Gastroesophageal sphincter (tissue), 4 donors: ENCODE data around the gene MTA3. TPM values are rescaled to one million over a fixed set of nuclear protein-coding genes. Genes with fewer than 3 reads are reported as not detected.
A peak's percentile ranks its signal among the peaks of the same experiment; 100 is the strongest.

Experiments
- ATAC-seq: fragments of 150-250 bp; one replicate; pipeline ENCODE4 v1.9.1; 2016; ENCODE audit warnings: mild to moderate bottlenecking, moderate library complexity
- H3K27ac ChIP-seq, 4 donors: fragments of 200-600 bp; sonication (generic) in 3 of 4; 1 replicate in 3 of 4; 2 replicates in 1 of 4; pipeline ENCODE4 v1.5.1; 2016 to 2019
- H3K27me3 ChIP-seq: fragments of 200-600 bp; sonication (generic); one replicate; pipeline ENCODE4 v1.5.1; 2019
- H3K36me3 ChIP-seq, 2 donors: fragments of 200-600 bp; sonication (generic); one replicate each; pipeline ENCODE4 v1.5.1; 2019; ENCODE audit warnings: control low read depth in 1 of 2
- H3K4me1 ChIP-seq, 3 donors: fragments of 200-600 bp; sonication (generic); 1 replicate in 2 of 3; 2 replicates in 1 of 3; pipeline ENCODE4 v1.5.1; 2016 to 2019; ENCODE audit warnings: control low read depth in 2 of 3
- H3K4me3 ChIP-seq, 2 donors: fragments of 200-600 bp; sonication (generic); one replicate each; pipeline ENCODE4 v1.5.1; 2019; ENCODE audit warnings: mild to moderate bottlenecking in 1 of 2, moderate library complexity in 1 of 2
- H3K9me3 ChIP-seq, 3 donors: fragments of 200-600 bp; sonication (generic); one replicate each; pipeline ENCODE4 v1.5.1; 2017 to 2019; ENCODE audit warnings: control low read depth in 2 of 3
- CTCF ChIP-seq, 4 experiments: fragments of 200-600 bp in 2 of 4; fragments of 450-650 bp in 2 of 4; sonication (generic) in 1 of 4; IDR thresholded peaks; one replicate each; pipeline ENCODE4 v1.5.1; 2017 to 2019; ENCODE audit warnings: antibody characterized with exemption in 4 of 4, mild to moderate bottlenecking in 2 of 4, moderate library complexity in 2 of 4
- EP300 ChIP-seq: sonication (generic); formaldehyde crosslinking; IDR thresholded peaks from one replicate; pipeline ENCODE4 v1.6.1; 2017; ENCODE audit warnings: antibody characterized with exemption, mild to moderate bottlenecking
- POLR2A ChIP-seq, 2 donors: fragments of 450-650 bp; IDR thresholded peaks; one replicate each; pipeline ENCODE4 v1.6.1; 2017; ENCODE audit warnings: antibody characterized with exemption in 2 of 2, mild to moderate bottlenecking in 2 of 2, moderate library complexity in 1 of 2
- POLR2AphosphoS5 ChIP-seq: sonication (generic); formaldehyde crosslinking; IDR thresholded peaks from one replicate; pipeline ENCODE4 v1.6.1; 2017; ENCODE audit warnings: antibody characterized with exemption
- WGBS, 2 donors: methylation state at CpG; one replicate each; pipeline ENCODE4 v1.1.5; 2018; ENCODE audit warnings: low coverage in 1 of 2; 5-methylcytosine and 5-hydroxymethylcytosine counted together
- small RNA-seq, 4 donors: library from RNA; depleted of rRNA; stranded (forward); fragments of <200 nt; gene quantifications; one replicate each; pipeline ENCODE3, GENCODE V24; 2016
- total RNA-seq, 4 donors: library from RNA; depleted of rRNA; stranded (reverse); fragments of >200 nt; gene quantifications; one replicate each; pipeline ENCODE4 v1.1.0, GENCODE V29; 2016

Gene MTA3
- total RNA-seq, 4 donors from 2014 or later, result 22.7 to 56.2 (median 29.3) TPM

DNA sequence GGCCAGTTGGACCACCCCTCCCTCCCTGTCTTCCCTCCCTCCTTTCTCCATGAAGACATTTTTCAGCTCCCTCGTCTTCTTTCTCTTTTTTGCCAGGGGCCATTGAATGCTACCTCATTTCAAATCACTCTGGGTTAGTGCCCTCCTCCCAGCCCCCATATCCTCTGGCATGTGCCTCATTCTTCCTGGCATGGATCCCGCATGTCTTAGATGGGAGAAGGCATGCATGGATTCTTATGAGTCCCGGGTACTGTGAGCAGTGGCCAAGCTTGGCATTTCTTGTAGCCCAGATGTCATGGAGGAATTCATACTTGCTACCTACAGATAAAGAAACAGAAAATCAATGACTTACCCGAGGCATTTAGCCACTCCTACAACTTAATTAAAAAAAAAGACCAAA is 232.9 kb downstream of the MTA3 start:
- Histone ChIP-seq H3K4me3 (no peak overlapping the region), H3K9me3 (no peaks in the 10 kb centered on the region), H3K4me1 (peaks cover 0 to 9% (median 5%) of the 10 kb centered on the region in 3 donors), H3K27ac (peak overlapping the region in 1 of 4 donors; percentile 29), H3K27me3 (no peaks in the 10 kb centered on the region), H3K36me3 (no peaks in the 10 kb centered on the region)
- no peak for ATAC-seq
- TF ChIP-seq EP300, result no peak
- no peak for TF ChIP-seq CTCF (IDR thresholded peaks at IDR 0.05)
- TF ChIP-seq POLR2A (IDR thresholded peaks at IDR 0.05), result no peak
- no peak for TF ChIP-seq POLR2AphosphoS5
- 21 to 22% methylated on average over 2 to 4 of the region's 4 CpGs for WGBS, 2 donors

- H3K4me3 ChIP-seq, result no peak overlapping the region
Measured at GRCh38 chr2:42802150-42802549, 233.7 kb downstream of the MTA3 start.

DNA sequence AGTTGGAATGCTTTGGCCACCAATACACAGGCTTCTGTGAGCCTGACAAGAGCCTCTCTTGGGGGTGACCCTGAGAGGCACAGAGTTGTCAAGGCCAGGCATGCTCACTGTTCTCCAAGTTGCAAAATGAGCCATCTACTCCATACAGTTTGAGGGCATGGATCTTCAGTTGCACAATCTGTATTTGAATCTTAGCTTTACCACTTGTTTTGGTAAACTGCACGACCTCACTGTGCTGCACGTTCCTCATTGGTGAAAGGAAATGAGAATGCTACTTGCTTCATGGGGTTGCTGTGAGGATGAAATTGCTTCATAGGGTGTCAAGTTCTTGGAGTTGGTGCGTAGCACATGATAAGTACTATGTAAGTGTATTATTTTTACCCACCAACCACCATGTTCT is 235.9 kb downstream of the MTA3 start:
- TF ChIP-seq EP300 (no peak), POLR2AphosphoS5 (no peak), POLR2A (IDR thresholded peaks at IDR 0.05) (no peak), CTCF (IDR thresholded peaks at IDR 0.05) (no peak)
- Histone ChIP-seq H3K27ac (no peak overlapping the region), H3K27me3 (no peaks in the 10 kb centered on the region), H3K4me1 (peaks cover 2 to 19% (median 10%) of the 10 kb centered on the region in 3 donors), H3K4me3 (no peak overlapping the region), H3K36me3 (no peaks in the 10 kb centered on the region), H3K9me3 (no peaks in the 10 kb centered on the region)
- WGBS, 2 donors, result 67 to 73% methylated on average over 3 of the region's 3 CpGs
- ATAC-seq, result no peak

More at GRCh38 chr2:42802150-42802549, 233.7 kb downstream of the MTA3 start:
- Histone ChIP-seq H3K9me3 (no peaks in the 10 kb centered on the region), H3K27me3 (no peaks in the 10 kb centered on the region), H3K4me1 (peaks cover 0 to 9% (median 5%) of the 10 kb centered on the region in 3 donors), H3K27ac (no peak overlapping the region), H3K36me3 (no peaks in the 10 kb centered on the region)
- no peak for ATAC-seq
- WGBS, 2 donors, result 81 to 97% methylated on average over 5 to 6 of the region's 6 CpGs
- no peak for TF ChIP-seq CTCF (IDR thresholded peaks at IDR 0.05)
- no peak for TF ChIP-seq EP300
- TF ChIP-seq POLR2AphosphoS5, result no peak
- TF ChIP-seq POLR2A (IDR thresholded peaks at IDR 0.05), result no peak

DNA sequence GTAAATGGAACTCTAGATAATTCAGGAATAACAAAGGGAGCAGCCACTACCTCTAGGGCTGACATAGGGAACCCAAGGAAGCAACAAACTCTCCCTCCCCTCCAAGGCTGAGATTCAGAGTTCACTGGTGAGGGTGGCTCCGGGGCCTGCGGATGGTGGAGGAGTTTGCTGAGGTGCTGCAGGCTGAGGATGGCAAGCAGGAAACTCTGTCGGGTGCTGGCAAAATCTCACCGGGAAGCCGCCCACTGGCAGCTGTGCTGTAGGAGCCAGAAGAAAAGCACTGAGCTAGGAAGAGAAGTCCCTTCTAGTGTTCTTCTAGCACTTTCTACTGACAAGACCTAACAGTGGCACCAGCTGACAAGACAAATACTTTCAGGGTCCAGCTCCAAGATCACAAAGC is 236.5 kb downstream of the MTA3 start:
- no peaks in the 10 kb centered on the region for H3K36me3 ChIP-seq
- H3K9me3 ChIP-seq, result no peaks in the 10 kb centered on the region
- no peak for ATAC-seq
- TF ChIP-seq EP300, result no peak
- no peak for TF ChIP-seq POLR2A (IDR thresholded peaks at IDR 0.05)
- TF ChIP-seq POLR2AphosphoS5, result no peak
- peaks cover 2 to 21% (median 10%) of the 10 kb centered on the region in 3 donors for H3K4me1 ChIP-seq
- no peak overlapping the region for H3K27ac ChIP-seq
- no peak overlapping the region for H3K4me3 ChIP-seq
- no peaks in the 10 kb centered on the region for H3K27me3 ChIP-seq
- 75 to 92% methylated on average over 2 to 5 of the region's 5 CpGs for whole genome bisulfite sequencing, 2 donors

Small RNAs within 50 kb of the gene (small RNA-seq; reads per million reads assigned to genes)
- gene AC074375.1 (0 reads per million in 4 donors), gene RNU6-137P (0 reads per million in 4 donors)

Other genes starting within 250 kb of the MTA3 start
- gene COX7A2L, start 207.4 kb upstream of the MTA3 start, total RNA-seq, result 100 to 1,000 TPM in 3 of 4 donors, 10 to 100 TPM in 1; 85.3 to 131 (median 113) TPM
- gene KCNG3, start 74.7 kb upstream of the MTA3 start, total RNA-seq, result under 1 TPM in 1 of 4 donors, not detected in 3; 0.27 TPM
- gene OXER1, start 195.5 kb downstream of the MTA3 start, total RNA-seq, result 1 to 10 TPM in 2 of 4 donors, under 1 TPM in 2; 0.37 to 2.3 (median 1.2) TPM
- gene HAAO, start 224.0 kb downstream of the MTA3 start, total RNA-seq, result 10 to 100 TPM in 2 of 4 donors, 1 to 10 TPM in 2; 6.0 to 19.1 (median 9.8) TPM